ENCODE results near the gene BRIP1.
A peak's percentile ranks its signal among the peaks of the same experiment; 100 is the strongest.
"Not testable (repeated sequence)": the region's sequence is repeated elsewhere in the genome, so short reads cannot be mapped to it uniquely, and the experiment has no call there.

BRIP1 gene

GRCh38 chr17:61728297-61728836, 135.0 kb downstream of the BRIP1 start:
- no peak for DNase-seq (ENCODE audit: low spot score)

GRCh38 chr17:61727798-61728197, 135.5 kb downstream of the BRIP1 start:
- not testable (repeated sequence) for DNase-seq (ENCODE audit: low spot score)

- DNase-seq (ENCODE audit: low spot score), result no peak
Observed at GRCh38 chr17:61726977-61727376, 136.4 kb downstream of the BRIP1 start.

- DNase-seq (ENCODE audit: low spot score), result no peak
Observed at GRCh38 chr17:61724777-61725176, 138.6 kb downstream of the BRIP1 start.

- DNase-seq (ENCODE audit: low spot score), result no peak
Observed at GRCh38 chr17:61723914-61724313, 139.4 kb downstream of the BRIP1 start.

GRCh38 chr17:61723183-61723582, 140.1 kb downstream of the BRIP1 start:
- peak; percentile 6 for DNase-seq (ENCODE audit: low spot score)

- no peak for DNase-seq (ENCODE audit: low spot score)
Observed at GRCh38 chr17:61722398-61722797, 140.9 kb downstream of the BRIP1 start.

GRCh38 chr17:61720016-61720795, 143.1 kb downstream of the BRIP1 start:
- no peak for DNase-seq (ENCODE audit: low spot score)

GRCh38 chr17:61719220-61719619, 144.1 kb downstream of the BRIP1 start:
- DNase-seq (ENCODE audit: low spot score), result not testable (repeated sequence)

GRCh38 chr17:61718022-61718421, 145.3 kb downstream of the BRIP1 start:
- no peak for DNase-seq (ENCODE audit: low spot score)

GRCh38 chr17:61717352-61717751, 146.0 kb downstream of the BRIP1 start:
- no peak for DNase-seq (ENCODE audit: low spot score)

- DNase-seq (ENCODE audit: low spot score), result no peak
Observed at GRCh38 chr17:61716225-61716829, 147.0 kb downstream of the BRIP1 start.

- DNase-seq (ENCODE audit: low spot score), result no peak
Observed at GRCh38 chr17:61715348-61715747, 148.0 kb downstream of the BRIP1 start.

GRCh38 chr17:61714300-61714699, 149.0 kb downstream of the BRIP1 start:
- DNase-seq (ENCODE audit: low spot score), result no peak

- no peak for DNase-seq (ENCODE audit: low spot score)
Observed at GRCh38 chr17:61713035-61713434, 150.3 kb downstream of the BRIP1 start.

GRCh38 chr17:61710546-61710945, 152.8 kb downstream of the BRIP1 start:
- DNase-seq (ENCODE audit: low spot score), result no peak

- no peak for DNase-seq (ENCODE audit: low spot score)
Observed at GRCh38 chr17:61709567-61709966, 153.8 kb downstream of the BRIP1 start.

GRCh38 chr17:61704935-61705449, 158.3 kb downstream of the BRIP1 start:
- DNase-seq (ENCODE audit: low spot score), result no peak

- no peak for DNase-seq (ENCODE audit: low spot score)
Observed at GRCh38 chr17:61702450-61702849, 160.9 kb downstream of the BRIP1 start.

- DNase-seq (ENCODE audit: low spot score), result no peak
Observed at GRCh38 chr17:61701978-61702377, 161.3 kb downstream of the BRIP1 start.

- DNase-seq (ENCODE audit: low spot score), result no peak
Observed at GRCh38 chr17:61701334-61701733, 162.0 kb downstream of the BRIP1 start.

- no peak for DNase-seq (ENCODE audit: low spot score)
Observed at GRCh38 chr17:61700252-61700651, 163.1 kb downstream of the BRIP1 start.

GRCh38 chr17:61699694-61700093, 163.6 kb downstream of the BRIP1 start:
- DNase-seq (ENCODE audit: low spot score), result no peak
